GM12878 (cell line): ENCODE data around the gene KRTAP4-16. TPM values are rescaled to one million over a fixed set of nuclear protein-coding genes. Genes with fewer than 3 reads are reported as not detected.

Experiments used
- ATAC-seq: fragments of 200-7000 bp; cut with Tn5 transposase; 3 replicates; pipeline ENCODE4 v1.9.1; 2020; ENCODE audit warnings: mild to moderate bottlenecking, moderate library complexity
- BruUV-seq: library from RNA; stranded (reverse); fragments of 400-500 nt; replicated peaks from 2 replicates; lab custom pipeline; 2021; lab: Mats Ljungman, UMichigan
- CTCF ChIA-PET: fragments of 300-600 bp; sonication (Branson Sonifier 250); formaldehyde crosslinking; extraction: SDS; loops from one replicate; lab custom pipeline; 2021; ENCODE audit warnings: inconsistent platforms; lab: Yijun Ruan, JAX
- POLR2A ChIA-PET: fragments of 350-600 bp; formaldehyde crosslinking; extraction: SDS; loops from one replicate; lab custom pipeline; 2021; ENCODE audit warnings: inconsistent platforms; lab: Charles Lee
- RAD21 ChIA-PET: fragments of 300-600 bp; sonication (Branson Sonifier 250); formaldehyde crosslinking; loops from one replicate; lab custom pipeline; 2023; ENCODE audit warnings: antibody characterized with exemption; ENCODE audit not compliant: unreplicated experiment; lab: Charles Lee
- SMC1A ChIA-PET: fragments of 300-600 bp; sonication (Branson Sonifier 250); formaldehyde crosslinking; loops from one replicate; lab custom pipeline; 2023; ENCODE audit not compliant: unreplicated experiment, uncharacterized antibody; lab: Charles Lee
- DNase-seq: peaks from one replicate; pipeline ENCODE4 v3.0.0-alpha.2; 2011; ENCODE audit warnings: low read depth, low spot score
- FAIRE-seq: peaks from 3 replicates; lab custom pipeline; 2011; peaks lifted over from hg19 to GRCh38; lab: Jason Lieb, UNC
- H2AFZ ChIP-seq: 2 replicates; pipeline ENCODE4 v1.6.0; 2011; ENCODE audit warnings: low read depth, low read length, control low read depth; ENCODE audit not compliant: control insufficient read depth
- H3K27ac ChIP-seq: 2 replicates; pipeline ENCODE4 v1.5.1; 2011; ENCODE audit warnings: control low read depth; ENCODE audit not compliant: control insufficient read depth, insufficient read depth
- H3K27me3 ChIP-seq, 2 experiments: replicated peaks in 1 of 2; 2 replicates each; pipeline versions ENCODE4 v1.6.0 to v1.6.1; 2011; ENCODE audit warnings: low read length in 1 of 2; ENCODE audit not compliant: control insufficient read depth in 2 of 2, insufficient read depth in 2 of 2
- H3K36me3 ChIP-seq, 2 experiments: 2 replicates each; pipeline ENCODE4 v1.5.1; 2011; ENCODE audit warnings: low read length in 1 of 2; ENCODE audit not compliant: control insufficient read depth in 2 of 2, insufficient read depth in 2 of 2
- H3K4me1 ChIP-seq: 2 replicates; pipeline ENCODE4 v1.6.1; 2011; ENCODE audit warnings: mild to moderate bottlenecking, low read length, moderate library complexity, mixed read lengths; ENCODE audit not compliant: control insufficient read depth, insufficient read depth
- H3K4me2 ChIP-seq: 2 replicates; pipeline ENCODE4 v1.6.0; 2011; ENCODE audit warnings: control low read depth; ENCODE audit not compliant: control insufficient read depth, insufficient read depth
- H3K4me3 ChIP-seq: fragments of 200-600 bp; sonication (generic); 2 replicates; pipeline ENCODE4 v1.5.1; 2016
- H3K79me2 ChIP-seq: 2 replicates; pipeline ENCODE4 v1.6.0; 2011; ENCODE audit warnings: low read length; ENCODE audit not compliant: control insufficient read depth, insufficient read depth
- H3K9ac ChIP-seq: 2 replicates; pipeline ENCODE4 v1.8.0; 2011; ENCODE audit warnings: low read length, control low read depth, mixed read lengths; ENCODE audit not compliant: control insufficient read depth, insufficient read depth
- H3K9me3 ChIP-seq: replicated peaks from 3 replicates; pipeline ENCODE4 v1.5.1; 2011; ENCODE audit warnings: mild to moderate bottlenecking, low read length; ENCODE audit not compliant: control insufficient read depth, insufficient read depth
- H4K20me1 ChIP-seq: 2 replicates; pipeline ENCODE4 v1.6.0; 2011; ENCODE audit not compliant: control insufficient read depth, insufficient read depth
- BMI1 ChIP-seq: fragments of 450-650 bp; IDR thresholded peaks from 2 replicates; pipeline ENCODE4 v1.6.1; 2016; ENCODE audit warnings: mild to moderate bottlenecking, moderate library complexity, borderline replicate concordance
- FOXK2 ChIP-seq: fragments of 450-650 bp; IDR thresholded peaks from 2 replicates; pipeline ENCODE4 v1.6.1; 2017; ENCODE audit warnings: mild to moderate bottlenecking, moderate library complexity
- IKZF2 ChIP-seq, 2 experiments: fragments of 450-650 bp; IDR thresholded peaks; 2 replicates each; pipeline ENCODE4 v1.6.1; 2017; ENCODE audit warnings: mild to moderate bottlenecking in 2 of 2, moderate library complexity in 2 of 2
- IRF4 ChIP-seq: IDR thresholded peaks from 2 replicates; pipeline ENCODE4 v1.6.1; 2011; ENCODE audit warnings: low read depth, low read length
- JUND ChIP-seq: IDR thresholded peaks from 2 replicates; pipeline ENCODE4 v1.6.1; 2012; ENCODE audit warnings: low read depth, mild to moderate bottlenecking, low read length, improper control_type of control experiment, moderate library complexity
- LARP7 ChIP-seq: fragments of 450-650 bp; IDR thresholded peaks from 2 replicates; pipeline ENCODE4 v1.6.1; 2017; ENCODE audit warnings: mild to moderate bottlenecking
- MEF2B ChIP-seq: fragments of 450-650 bp; IDR thresholded peaks from 2 replicates; pipeline ENCODE4 v1.6.1; 2018; ENCODE audit warnings: mild to moderate bottlenecking, moderate library complexity; ENCODE audit not compliant: partially characterized antibody, poor library complexity, severe bottlenecking
- MXI1 ChIP-seq: fragments of 150-350 bp; IDR thresholded peaks from 2 replicates; pipeline ENCODE4 v1.6.1; 2011; ENCODE audit warnings: low read depth, mild to moderate bottlenecking, inconsistent platforms, low read length, improper control_type of control experiment
- NFYB ChIP-seq: IDR thresholded peaks from 2 replicates; pipeline ENCODE4 v1.6.1; 2011; ENCODE audit warnings: low read depth, mild to moderate bottlenecking, low read length, improper control_type of control experiment, moderate library complexity; ENCODE audit not compliant: insufficient read depth
- NR2C1 ChIP-seq: fragments of 450-650 bp; IDR thresholded peaks from 2 replicates; pipeline ENCODE4 v1.6.1; 2017; ENCODE audit warnings: antibody characterized with exemption, mild to moderate bottlenecking, moderate library complexity
- POLR2AphosphoS2 ChIP-seq: IDR thresholded peaks from 2 replicates; pipeline ENCODE4 v1.6.1; 2011; ENCODE audit warnings: low read depth, mild to moderate bottlenecking, low read length, improper control_type of control experiment, moderate library complexity
- SMAD5 ChIP-seq: IDR thresholded peaks from 2 replicates; pipeline ENCODE4 v1.6.1; 2016; ENCODE audit warnings: antibody characterized with exemption, low read depth
- YBX1 ChIP-seq: fragments of 450-650 bp; IDR thresholded peaks from 2 replicates; pipeline ENCODE4 v1.6.1; 2016; ENCODE audit warnings: antibody characterized with exemption
- ZNF384 ChIP-seq: IDR thresholded peaks from 2 replicates; pipeline ENCODE4 v1.6.1; 2012; ENCODE audit warnings: low read depth, mild to moderate bottlenecking, low read length, improper control_type of control experiment, borderline replicate concordance
- ZNF622 ChIP-seq: fragments of 450-650 bp; IDR thresholded peaks from 2 replicates; pipeline ENCODE4 v1.6.1; 2017; ENCODE audit warnings: mild to moderate bottlenecking, inconsistent platforms
- WGBS: methylation state at CpG from one replicate; pipeline ENCODE4 v1.1.6; 2016; ENCODE audit warnings: low lambda C conversion rate; ENCODE audit not compliant: insufficient replicate concordance, insufficient coverage; ENCODE audit errors: missing lambda C conversion rate; 5-methylcytosine and 5-hydroxymethylcytosine counted together
- in situ Hi-C: fragments of 300-500 bp; cut with MboI; formaldehyde crosslinking; loops from 9 replicates; pipeline ENCODE4 v1.14.3; 2018; ENCODE audit warnings: mixed read lengths
- intact Hi-C: fragments of 100-400 bp; cut with micrococcal nuclease; formaldehyde crosslinking; loops from one replicate; pipeline ENCODE4 v1.14.2; 2022; ENCODE audit not compliant: unreplicated experiment
- polyA plus RNA-seq, 11 experiments: library from polyadenylated mRNA; depleted of rRNA in 4 of 11; unstranded in 6 of 11; stranded (reverse) in 5 of 11; fragments of >200 nt; fragmentation: Nextera tagmentation in 4 of 11; fragmentation: Illumina TruSeq in 1 of 11; extraction: Ambion mirVana in 4 of 11; extraction: Trizol in 1 of 11; gene quantifications; 1 replicate in 1 of 11; 2 replicates in 10 of 11; pipeline versions ENCODE4 v1.2.1 to v1.2.3, GENCODE V29; 2011 to 2016; ENCODE audit warnings: inconsistent platforms in 2 of 11, missing spikeins in 2 of 11, low read depth in 1 of 11
- total RNA-seq, 4 experiments: library from RNA; depleted of rRNA in 3 of 4; stranded (reverse); fragments of >200 nt in 3 of 4; fragmentation: Illumina TruSeq in 1 of 4; extraction: Trizol in 1 of 4; gene quantifications; 2 replicates each; pipeline versions ENCODE4 v1.2.1 to v1.2.3, GENCODE V29; 2013 to 2021
- TF ChIP-seq, protein P1 (sequence below): fragments of 450-650 bp; formaldehyde crosslinking; IDR thresholded peaks from 2 replicates; pipeline ENCODE4 v1.4.0; 2020; ENCODE audit warnings: mild to moderate bottlenecking, moderate library complexity
- TF ChIP-seq, protein P2 (sequence below): fragments of 450-650 bp; IDR thresholded peaks from 2 replicates; pipeline ENCODE4 v1.6.1; 2017; ENCODE audit warnings: mild to moderate bottlenecking, low read depth, inconsistent platforms; ENCODE audit not compliant: poor library complexity, severe bottlenecking

The KRTAP4-16 gene
- total and polyA plus RNA-seq, 10 of the 15 experiments (the other 5 are each of a cell fraction or from before 2014, with no cell fraction given), result not detected

DNA sequence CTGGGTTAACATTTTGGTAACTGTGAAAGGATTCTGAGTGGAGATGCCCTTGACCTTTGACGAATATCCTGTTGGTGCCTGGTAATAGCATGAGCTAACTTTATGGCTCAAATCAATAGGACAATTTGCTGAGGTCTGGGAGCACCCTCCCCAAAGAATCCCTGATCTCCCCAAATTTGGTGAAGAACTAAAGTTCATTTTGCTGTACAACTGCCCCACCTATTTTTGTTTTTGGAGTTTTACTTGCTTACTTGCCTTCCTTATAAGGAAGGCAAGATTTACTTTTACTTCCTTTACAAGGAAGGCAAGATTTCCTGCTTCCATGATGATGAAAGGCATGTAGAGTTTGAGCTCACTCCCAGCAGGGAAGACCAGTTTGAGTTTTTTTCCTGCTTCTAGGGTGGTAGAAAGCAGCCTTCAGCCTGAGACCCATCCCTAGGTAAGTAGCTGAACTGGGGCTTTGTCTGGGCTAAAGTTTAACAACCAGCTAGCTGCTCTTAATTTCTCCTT is 6.0 kb upstream of the KRTAP4-16 start:
- Histone ChIP-seq H2AFZ (no peak overlapping the region), H3K36me3 (no peaks in the 10 kb centered on the region), H4K20me1 (no peaks in the 10 kb centered on the region), H3K27me3 (no peaks in the 10 kb centered on the region), H3K4me3 (no peak overlapping the region), H3K4me1 (no peaks in the 10 kb centered on the region)
- POLR2A ChIA-PET, result no interaction called here
- no peak for TF ChIP-seq NR2C1
- no peak for TF ChIP-seq MEF2B
- no peak for TF ChIP-seq MXI1
- no peak for TF ChIP-seq IRF4
- no peak for TF ChIP-seq IKZF2 (IDR thresholded peaks at IDR 0.05)
- no peak for TF ChIP-seq YBX1
- no peak for TF ChIP-seq JUND
- TF ChIP-seq ZNF384, result no peak
- no peak for TF ChIP-seq SMAD5
- TF ChIP-seq LARP7, result no peak
- TF ChIP-seq NFYB, result no peak
- no peak for TF ChIP-seq POLR2AphosphoS2
- TF ChIP-seq, protein P1, sequence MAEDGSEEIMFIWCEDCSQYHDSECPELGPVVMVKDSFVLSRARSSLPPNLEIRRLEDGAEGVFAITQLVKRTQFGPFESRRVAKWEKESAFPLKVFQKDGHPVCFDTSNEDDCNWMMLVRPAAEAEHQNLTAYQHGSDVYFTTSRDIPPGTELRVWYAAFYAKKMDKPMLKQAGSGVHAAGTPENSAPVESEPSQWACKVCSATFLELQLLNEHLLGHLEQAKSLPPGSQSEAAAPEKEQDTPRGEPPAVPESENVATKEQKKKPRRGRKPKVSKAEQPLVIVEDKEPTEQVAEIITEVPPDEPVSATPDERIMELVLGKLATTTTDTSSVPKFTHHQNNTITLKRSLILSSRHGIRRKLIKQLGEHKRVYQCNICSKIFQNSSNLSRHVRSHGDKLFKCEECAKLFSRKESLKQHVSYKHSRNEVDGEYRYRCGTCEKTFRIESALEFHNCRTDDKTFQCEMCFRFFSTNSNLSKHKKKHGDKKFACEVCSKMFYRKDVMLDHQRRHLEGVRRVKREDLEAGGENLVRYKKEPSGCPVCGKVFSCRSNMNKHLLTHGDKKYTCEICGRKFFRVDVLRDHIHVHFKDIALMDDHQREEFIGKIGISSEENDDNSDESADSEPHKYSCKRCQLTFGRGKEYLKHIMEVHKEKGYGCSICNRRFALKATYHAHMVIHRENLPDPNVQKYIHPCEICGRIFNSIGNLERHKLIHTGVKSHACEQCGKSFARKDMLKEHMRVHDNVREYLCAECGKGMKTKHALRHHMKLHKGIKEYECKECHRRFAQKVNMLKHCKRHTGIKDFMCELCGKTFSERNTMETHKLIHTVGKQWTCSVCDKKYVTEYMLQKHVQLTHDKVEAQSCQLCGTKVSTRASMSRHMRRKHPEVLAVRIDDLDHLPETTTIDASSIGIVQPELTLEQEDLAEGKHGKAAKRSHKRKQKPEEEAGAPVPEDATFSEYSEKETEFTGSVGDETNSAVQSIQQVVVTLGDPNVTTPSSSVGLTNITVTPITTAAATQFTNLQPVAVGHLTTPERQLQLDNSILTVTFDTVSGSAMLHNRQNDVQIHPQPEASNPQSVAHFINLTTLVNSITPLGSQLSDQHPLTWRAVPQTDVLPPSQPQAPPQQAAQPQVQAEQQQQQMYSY (CRISPR knock-in tag), result no peak
- no peak for TF ChIP-seq ZNF622
- no peak for TF ChIP-seq BMI1
- TF ChIP-seq, protein P2, sequence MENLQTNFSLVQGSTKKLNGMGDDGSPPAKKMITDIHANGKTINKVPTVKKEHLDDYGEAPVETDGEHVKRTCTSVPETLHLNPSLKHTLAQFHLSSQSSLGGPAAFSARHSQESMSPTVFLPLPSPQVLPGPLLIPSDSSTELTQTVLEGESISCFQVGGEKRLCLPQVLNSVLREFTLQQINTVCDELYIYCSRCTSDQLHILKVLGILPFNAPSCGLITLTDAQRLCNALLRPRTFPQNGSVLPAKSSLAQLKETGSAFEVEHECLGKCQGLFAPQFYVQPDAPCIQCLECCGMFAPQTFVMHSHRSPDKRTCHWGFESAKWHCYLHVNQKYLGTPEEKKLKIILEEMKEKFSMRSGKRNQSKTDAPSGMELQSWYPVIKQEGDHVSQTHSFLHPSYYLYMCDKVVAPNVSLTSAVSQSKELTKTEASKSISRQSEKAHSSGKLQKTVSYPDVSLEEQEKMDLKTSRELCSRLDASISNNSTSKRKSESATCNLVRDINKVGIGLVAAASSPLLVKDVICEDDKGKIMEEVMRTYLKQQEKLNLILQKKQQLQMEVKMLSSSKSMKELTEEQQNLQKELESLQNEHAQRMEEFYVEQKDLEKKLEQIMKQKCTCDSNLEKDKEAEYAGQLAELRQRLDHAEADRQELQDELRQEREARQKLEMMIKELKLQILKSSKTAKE, result no peak
- no peak for TF ChIP-seq FOXK2
- TF ChIP-seq, all 136 proteins: peak for 0
- Histone ChIP-seq H3K9ac (no peak overlapping the region), H3K79me2 (no peaks in the 10 kb centered on the region), H3K9me3 (no peaks in the 10 kb centered on the region), H3K4me2 (no peak overlapping the region), H3K27ac (no peak overlapping the region)
- WGBS, result 0% methylated on average over 1 of the region's 1 CpG
- ChIA-PET SMC1A (no interaction called here), RAD21 (no interaction called here), CTCF (no interaction called here)
- DNase-seq (no peak), ATAC-seq (no peak), FAIRE-seq (no peak)
- intact Hi-C loops (no loop called here), in situ Hi-C loops (no loop called here)
- no TSS peak for BruUV-seq
